Breast epithelium (tissue), 4 donors: Measurements from ENCODE around the gene C1QTNF9. TPM values are rescaled to one million over a fixed set of nuclear protein-coding genes. Genes with fewer than 3 reads are reported as not detected.

Experiments used
- DNase-seq, 2 donors: peaks; one replicate each; pipeline ENCODE4 v3.0.0-alpha.2; 2019; ENCODE audit warnings: low spot score in 2 of 2
- H3K27ac ChIP-seq, 2 donors: fragments of 200-600 bp; sonication (generic) in 1 of 2; one replicate each; pipeline ENCODE4 v1.5.1; 2016 to 2019; ENCODE audit warnings: mild to moderate bottlenecking in 1 of 2
- H3K27me3 ChIP-seq, 2 donors: fragments of 200-600 bp; sonication (generic) in 1 of 2; one replicate each; pipeline versions ENCODE4 v1.5.1 to v1.6.0; 2017 to 2019; ENCODE audit warnings: control low read depth in 1 of 2, mild to moderate bottlenecking in 1 of 2
- H3K36me3 ChIP-seq: fragments of 200-600 bp; one replicate; pipeline ENCODE4 v1.5.1; 2019
- H3K4me1 ChIP-seq, 2 donors: fragments of 200-600 bp; sonication (generic); one replicate each; pipeline ENCODE4 v1.5.1; 2016 to 2019; ENCODE audit warnings: control low read depth in 1 of 2
- H3K4me3 ChIP-seq, 3 donors: fragments of 200-600 bp; sonication (generic); 1 replicate in 2 of 3; 2 replicates in 1 of 3; pipeline ENCODE4 v1.5.1; 2016 to 2019; ENCODE audit warnings: mild to moderate bottlenecking in 3 of 3, moderate library complexity in 2 of 3
- H3K9me3 ChIP-seq, 2 donors: fragments of 200-600 bp; sonication (generic) in 1 of 2; one replicate each; pipeline ENCODE4 v1.5.1; 2016 to 2019; ENCODE audit warnings: control low read depth in 1 of 2
- POLR2A ChIP-seq: fragments of 450-650 bp; IDR thresholded peaks from one replicate; pipeline ENCODE4 v1.6.1; 2016; ENCODE audit warnings: antibody characterized with exemption, mild to moderate bottlenecking, moderate library complexity
- POLR2AphosphoS5 ChIP-seq, 3 donors: sonication (generic); formaldehyde crosslinking; IDR thresholded peaks; one replicate each; pipeline ENCODE4 v1.6.1; 2017; ENCODE audit warnings: antibody characterized with exemption in 3 of 3
- intact Hi-C: fragments of 100-400 bp; cut with DNase I; formaldehyde crosslinking; loops from one replicate; pipeline ENCODE4 v1.15.1; 2023; ENCODE audit warnings: low total_unique reads
- total RNA-seq, 3 donors: library from RNA; depleted of rRNA; stranded (reverse); fragments of >200 nt; gene quantifications; one replicate each; pipeline ENCODE4 v1.1.0, GENCODE V29; 2016
- TF ChIP-seq, protein P1 (sequence below), 3 donors: fragments of 450-650 bp; IDR thresholded peaks; one replicate each; pipeline ENCODE4 v1.5.1; 2016 to 2017; ENCODE audit warnings: antibody characterized with exemption in 3 of 3, mild to moderate bottlenecking in 3 of 3, moderate library complexity in 3 of 3

The C1QTNF9 gene
- total RNA-seq, 3 donors from 2014 or later, result 0.15 to 0.64 TPM; not detected in 1

- H3K4me3 ChIP-seq, result no peak overlapping the region
Measured at GRCh38 chr13:24267801-24268200, 41.6 kb upstream of the C1QTNF9 start.

GRCh38 chr13:24269821-24270220, 39.6 kb upstream of the C1QTNF9 start:
- no peaks in the 10 kb centered on the region for H3K27me3 ChIP-seq
- DNase-seq, result no peak
- peaks cover 4 to 8% of the 10 kb centered on the region in 2 donors for H3K4me1 ChIP-seq
- H3K4me3 ChIP-seq, result no peak overlapping the region
- TF ChIP-seq POLR2A, result no peak
- TF ChIP-seq, protein P1, sequence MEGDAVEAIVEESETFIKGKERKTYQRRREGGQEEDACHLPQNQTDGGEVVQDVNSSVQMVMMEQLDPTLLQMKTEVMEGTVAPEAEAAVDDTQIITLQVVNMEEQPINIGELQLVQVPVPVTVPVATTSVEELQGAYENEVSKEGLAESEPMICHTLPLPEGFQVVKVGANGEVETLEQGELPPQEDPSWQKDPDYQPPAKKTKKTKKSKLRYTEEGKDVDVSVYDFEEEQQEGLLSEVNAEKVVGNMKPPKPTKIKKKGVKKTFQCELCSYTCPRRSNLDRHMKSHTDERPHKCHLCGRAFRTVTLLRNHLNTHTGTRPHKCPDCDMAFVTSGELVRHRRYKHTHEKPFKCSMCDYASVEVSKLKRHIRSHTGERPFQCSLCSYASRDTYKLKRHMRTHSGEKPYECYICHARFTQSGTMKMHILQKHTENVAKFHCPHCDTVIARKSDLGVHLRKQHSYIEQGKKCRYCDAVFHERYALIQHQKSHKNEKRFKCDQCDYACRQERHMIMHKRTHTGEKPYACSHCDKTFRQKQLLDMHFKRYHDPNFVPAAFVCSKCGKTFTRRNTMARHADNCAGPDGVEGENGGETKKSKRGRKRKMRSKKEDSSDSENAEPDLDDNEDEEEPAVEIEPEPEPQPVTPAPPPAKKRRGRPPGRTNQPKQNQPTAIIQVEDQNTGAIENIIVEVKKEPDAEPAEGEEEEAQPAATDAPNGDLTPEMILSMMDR (IDR thresholded peaks at IDR 0.05), result no peak
- no peak for TF ChIP-seq POLR2AphosphoS5 (IDR thresholded peaks at IDR 0.05)
- H3K27ac ChIP-seq, result no peak overlapping the region
- intact Hi-C loops, result no loop called here
- no peaks in the 10 kb centered on the region for H3K9me3 ChIP-seq
- H3K36me3 ChIP-seq, result no peaks in the 10 kb centered on the region

More at GRCh38 chr13:24267801-24268200, 41.6 kb upstream of the C1QTNF9 start:
- TF ChIP-seq, protein P1 (IDR thresholded peaks at IDR 0.05), result no peak
- TF ChIP-seq POLR2AphosphoS5 (IDR thresholded peaks at IDR 0.05) (no peak), POLR2A (no peak)
- Histone ChIP-seq H3K4me1 (peaks cover 4 to 8% of the 10 kb centered on the region in 2 donors), H3K36me3 (no peaks in the 10 kb centered on the region), H3K27ac (peak overlapping the region; percentile 19 to 34), H3K9me3 (no peaks in the 10 kb centered on the region), H3K27me3 (no peaks in the 10 kb centered on the region)
- no peak for DNase-seq
- intact Hi-C loops, result no loop called here

DNA sequence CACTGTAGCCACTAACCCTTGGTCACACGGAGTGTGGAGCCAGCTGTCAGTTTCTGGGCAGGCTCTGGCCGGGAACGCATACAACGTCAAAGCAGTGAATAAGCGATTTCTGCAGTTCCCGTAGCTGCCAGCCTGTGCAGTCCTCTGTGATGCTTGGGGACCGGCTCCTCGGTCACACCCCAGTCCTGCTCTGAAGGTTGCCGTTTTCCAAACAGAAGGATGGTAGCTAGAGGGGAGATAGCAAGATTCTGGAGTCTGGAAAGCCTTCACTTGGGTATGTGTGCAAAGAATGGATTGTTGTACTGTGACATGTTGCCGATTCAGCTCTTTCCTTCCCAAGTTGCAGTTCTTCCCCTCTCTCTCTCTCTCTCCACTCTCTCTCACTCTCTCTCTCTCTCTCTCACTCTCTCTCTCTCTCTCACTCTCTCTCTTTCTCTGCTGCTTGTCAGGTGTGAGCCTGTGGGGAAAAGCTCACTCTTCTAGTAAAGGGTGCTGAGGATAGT, 38.7 kb upstream of the C1QTNF9 start:
- H3K27ac ChIP-seq, result peak overlapping the region; percentile 85 to 92
- peak in 1 of 3 donors; percentile 25 for TF ChIP-seq POLR2AphosphoS5 (IDR thresholded peaks at IDR 0.05)
- TF ChIP-seq, protein P1 (IDR thresholded peaks at IDR 0.05), result peak in 2 of 3 donors; percentile 60 to 79
- TF ChIP-seq POLR2A, result no peak
- H3K9me3 ChIP-seq, result no peaks in the 10 kb centered on the region
- no peaks in the 10 kb centered on the region for H3K27me3 ChIP-seq
- intact Hi-C loops, result no loop called here
- peaks cover 4 to 8% of the 10 kb centered on the region in 2 donors for H3K4me1 ChIP-seq
- H3K4me3 ChIP-seq, result peak overlapping the region; percentile 22 to 67 (median 32)
- H3K36me3 ChIP-seq, result no peaks in the 10 kb centered on the region
- DNase-seq, result no peak

DNA sequence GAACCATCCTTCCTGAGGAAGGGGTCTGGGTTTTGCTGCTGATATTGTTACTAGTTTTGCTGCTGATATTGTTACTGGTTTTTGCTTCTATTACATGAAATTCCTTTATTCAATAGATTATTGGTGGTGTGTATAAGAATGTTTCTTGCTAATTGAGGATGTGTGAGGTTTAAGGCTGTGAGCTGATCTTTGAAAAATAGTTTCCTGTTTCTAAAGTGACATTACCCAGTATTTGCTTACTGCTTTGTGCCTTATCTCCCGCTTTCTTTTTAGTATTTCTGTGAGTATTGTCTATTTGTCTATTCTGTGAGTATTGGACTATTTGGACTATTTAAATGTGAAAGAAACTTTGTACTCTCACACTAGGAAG, 38.2 kb upstream of the C1QTNF9 start:
- Histone ChIP-seq H3K4me3 (peak overlapping the region; percentile 36 to 67 (median 41)), H3K27me3 (no peaks in the 10 kb centered on the region), H3K9me3 (no peaks in the 10 kb centered on the region), H3K4me1 (peaks cover 4 to 8% of the 10 kb centered on the region in 2 donors), H3K27ac (peak overlapping the region; percentile 85 to 92), H3K36me3 (no peaks in the 10 kb centered on the region)
- TF ChIP-seq, protein P1 (IDR thresholded peaks at IDR 0.05), result no peak
- TF ChIP-seq POLR2A (no peak), POLR2AphosphoS5 (IDR thresholded peaks at IDR 0.05) (no peak)
- no peak for DNase-seq
- intact Hi-C loops, result no loop called here

GRCh38 chr13:24271601-24272451, 37.6 kb upstream of the C1QTNF9 start:
- H3K9me3 ChIP-seq, result no peaks in the 10 kb centered on the region
- peak overlapping the region; percentile 85 to 92 for H3K27ac ChIP-seq
- TF ChIP-seq POLR2AphosphoS5 (IDR thresholded peaks at IDR 0.05) (no peak), POLR2A (no peak)
- TF ChIP-seq, protein P1 (IDR thresholded peaks at IDR 0.05), result no peak
- H3K4me1 ChIP-seq, result peaks cover 4 to 8% of the 10 kb centered on the region in 2 donors
- peak in 1 of 2 donors; percentile 24 for DNase-seq
- H3K36me3 ChIP-seq, result no peaks in the 10 kb centered on the region
- peak overlapping the region; percentile 36 to 67 (median 41) for H3K4me3 ChIP-seq
- intact Hi-C loops, result no loop called here
- no peaks in the 10 kb centered on the region for H3K27me3 ChIP-seq
